HepG2 (cell line): ENCODE measurements around the gene SLC25A11. TPM values are rescaled to one million over a fixed set of nuclear protein-coding genes. Genes with fewer than 3 reads are reported as not detected.
A peak's percentile ranks its signal among the peaks of the same experiment; 100 is the strongest.

Source experiments
- ATF6 ChIP-seq: sonication (generic); formaldehyde crosslinking; conservative IDR thresholded peaks from 2 replicates; pipeline ENCODE4 v1.4.0; 2020; ENCODE audit warnings: missing genetic modification reagents
- FOXP4 ChIP-seq: sonication (generic); formaldehyde crosslinking; IDR thresholded peaks from 2 replicates; pipeline ENCODE4 v1.4.0; 2020; ENCODE audit warnings: missing genetic modification reagents
- JDP2 ChIP-seq: sonication (generic); formaldehyde crosslinking; IDR thresholded peaks from 2 replicates; pipeline ENCODE4 v1.8.1; 2022; ENCODE audit warnings: missing genetic modification reagents, borderline replicate concordance
- KLF15 ChIP-seq: sonication (generic); formaldehyde crosslinking; IDR thresholded peaks from 2 replicates; pipeline ENCODE4 v1.8.1; 2023; ENCODE audit warnings: borderline replicate concordance, mild to moderate bottlenecking, inconsistent platforms, missing genetic modification reagents, mixed read lengths
- MIER2 ChIP-seq: IDR thresholded peaks from 2 replicates; pipeline ENCODE4 v1.6.1; 2016; ENCODE audit warnings: missing biosample characterization, missing genetic modification reagents
- NFKBIZ ChIP-seq: IDR thresholded peaks from 2 replicates; pipeline ENCODE4 v1.6.1; 2018; ENCODE audit warnings: missing genetic modification reagents, missing compliant biosample characterization
- PRDM10 ChIP-seq: sonication (generic); formaldehyde crosslinking; IDR thresholded peaks from 2 replicates; pipeline ENCODE4 v1.4.0; 2020; ENCODE audit warnings: low read depth, missing genetic modification reagents
- RNF2 ChIP-seq: fragments of 450-650 bp; conservative IDR thresholded peaks from 2 replicates; pipeline ENCODE4 v1.6.1; 2016; ENCODE audit warnings: low read depth
- SMARCC2 ChIP-seq: fragments of 450-650 bp; IDR thresholded peaks from 2 replicates; pipeline ENCODE4 v1.6.1; 2017; ENCODE audit warnings: antibody characterized with exemption, mild to moderate bottlenecking
- TEF ChIP-seq: sonication (generic); formaldehyde crosslinking; IDR thresholded peaks from 2 replicates; pipeline ENCODE4 v1.5.0; 2020; ENCODE audit warnings: missing genetic modification reagents
- ZBTB38 ChIP-seq: sonication (generic); formaldehyde crosslinking; IDR thresholded peaks from 2 replicates; pipeline ENCODE4 v1.5.1; 2020; ENCODE audit warnings: mild to moderate bottlenecking, missing genetic modification reagents
- ZBTB43 ChIP-seq: sonication (generic); formaldehyde crosslinking; conservative IDR thresholded peaks from 2 replicates; pipeline ENCODE4 v1.4.0; 2020; ENCODE audit warnings: missing genetic modification reagents
- ZFY ChIP-seq: sonication (generic); formaldehyde crosslinking; IDR thresholded peaks from 2 replicates; pipeline ENCODE4 v1.4.0; 2020; ENCODE audit warnings: missing genetic modification reagents
- ZNF484 ChIP-seq: sonication (generic); formaldehyde crosslinking; IDR thresholded peaks from 2 replicates; pipeline ENCODE4 v1.5.1; 2020; ENCODE audit warnings: mild to moderate bottlenecking, low read depth, missing genetic modification reagents, borderline replicate concordance
- ZNF784 ChIP-seq: sonication (generic); formaldehyde crosslinking; IDR thresholded peaks from 2 replicates; pipeline ENCODE4 v1.5.1; 2020; ENCODE audit warnings: missing genetic modification reagents, mild to moderate bottlenecking, borderline replicate concordance
- ZUFSP ChIP-seq: sonication (generic); formaldehyde crosslinking; IDR thresholded peaks from 2 replicates; pipeline ENCODE4 v1.9.0; 2021; ENCODE audit warnings: missing genetic modification reagents, mild to moderate bottlenecking, borderline replicate concordance
- polyA plus RNA-seq, 8 experiments: library from polyadenylated mRNA; depleted of rRNA in 3 of 8; stranded (reverse) in 7 of 8; unstranded in 1 of 8; fragments of >200 nt; fragmentation: Illumina TruSeq in 4 of 8; extraction: Trizol in 4 of 8; gene quantifications; 2 replicates each; pipeline versions ENCODE4 v1.2.1 to v1.2.3, GENCODE V29; 2011 to 2016; ENCODE audit warnings: low read depth in 4 of 8, missing spikeins in 1 of 8, mixed read lengths in 1 of 8; ENCODE audit not compliant: insufficient read depth in 1 of 8
- total RNA-seq, 5 experiments: library from RNA; depleted of rRNA; stranded (reverse); fragments of >200 nt; fragmentation: Illumina TruSeq; extraction: Trizol; gene quantifications; 2 replicates each; pipeline ENCODE4 v1.2.3, GENCODE V29; 2016; ENCODE audit warnings: low read depth in 1 of 5

SLC25A11 gene
- total and polyA plus RNA-seq, 2 of the 13 experiments (the other 11 are each of a cell fraction or from before 2014, with no cell fraction given) = 35.4 to 47.2 TPM

- TF ChIP-seq ATF6 (CRISPR knock-in tag) (no peak), ZFY (CRISPR knock-in tag) (0 out of 2 replicates have a peak, but pooled peaks have one; percentile 8), ZBTB43 (CRISPR knock-in tag) (0 out of 2 replicates have a peak, but pooled peaks have one; percentile 40), SMARCC2 (no peak), NFKBIZ (CRISPR knock-in tag) (no peak), RNF2 (no peak), ZBTB38 (no peak), ZUFSP (CRISPR knock-in tag) (no peak), TEF (CRISPR knock-in tag) (no peak), PRDM10 (no peak), KLF15 (no peak), FOXP4 (CRISPR knock-in tag) (no peak), ZNF484 (no peak), MIER2 (CRISPR knock-in tag) (peak; percentile 84), JDP2 (CRISPR knock-in tag) (no peak), ZNF784 (CRISPR knock-in tag) (no peak)
Observed at GRCh38 chr17:4969551-4970173, 29.8 kb upstream of the SLC25A11 start (continued).
